GM12865 (cell line): ENCODE results near the gene ABCC10.

ENCODE experiments used
- DNase-seq: peaks from one replicate; pipeline ENCODE4 v3.0.0; 2010; ENCODE audit warnings: low read depth
- H3K4me3 ChIP-seq: 2 replicates; pipeline ENCODE4 v1.5.1; 2011; ENCODE audit warnings: mild to moderate bottlenecking, low read depth, low read length, control low read depth
- CTCF ChIP-seq: IDR thresholded peaks from 2 replicates; pipeline ENCODE4 v1.5.1; 2011; ENCODE audit warnings: low read length, control low read depth, low read depth, inconsistent platforms; ENCODE audit not compliant: insufficient read depth; ENCODE audit errors: missing control alignments

Gene ABCC10

DNA sequence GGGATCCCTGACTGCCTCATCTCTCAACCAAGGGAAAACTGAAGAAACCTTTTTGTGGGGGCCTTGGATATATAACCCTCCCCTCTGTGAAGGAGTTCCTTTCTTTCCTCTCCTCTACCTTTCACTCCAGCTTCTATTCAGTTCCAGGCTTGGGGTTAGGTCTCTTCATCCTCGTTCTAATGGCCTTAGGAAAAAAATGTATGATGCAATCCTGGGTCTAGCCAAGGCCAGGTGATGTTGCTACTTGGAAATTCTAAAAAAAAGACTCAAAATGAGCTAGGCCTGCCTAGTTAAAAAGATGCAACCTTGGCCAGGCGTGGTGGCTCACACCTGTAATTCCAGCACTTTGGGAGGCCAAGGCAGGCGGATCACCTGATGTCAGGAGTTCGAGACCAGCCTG is 7.6 kb downstream of the ABCC10 start:
- no peak for TF ChIP-seq CTCF
- no peak for DNase-seq
- H3K4me3 ChIP-seq, result no peak overlapping the region

- DNase-seq, result no peak
- H3K4me3 ChIP-seq, result no peak overlapping the region
- no peak for TF ChIP-seq CTCF
These were observed 8.5 kb downstream of the ABCC10 start for GRCh38 chr6:43435682-43436437.

DNA sequence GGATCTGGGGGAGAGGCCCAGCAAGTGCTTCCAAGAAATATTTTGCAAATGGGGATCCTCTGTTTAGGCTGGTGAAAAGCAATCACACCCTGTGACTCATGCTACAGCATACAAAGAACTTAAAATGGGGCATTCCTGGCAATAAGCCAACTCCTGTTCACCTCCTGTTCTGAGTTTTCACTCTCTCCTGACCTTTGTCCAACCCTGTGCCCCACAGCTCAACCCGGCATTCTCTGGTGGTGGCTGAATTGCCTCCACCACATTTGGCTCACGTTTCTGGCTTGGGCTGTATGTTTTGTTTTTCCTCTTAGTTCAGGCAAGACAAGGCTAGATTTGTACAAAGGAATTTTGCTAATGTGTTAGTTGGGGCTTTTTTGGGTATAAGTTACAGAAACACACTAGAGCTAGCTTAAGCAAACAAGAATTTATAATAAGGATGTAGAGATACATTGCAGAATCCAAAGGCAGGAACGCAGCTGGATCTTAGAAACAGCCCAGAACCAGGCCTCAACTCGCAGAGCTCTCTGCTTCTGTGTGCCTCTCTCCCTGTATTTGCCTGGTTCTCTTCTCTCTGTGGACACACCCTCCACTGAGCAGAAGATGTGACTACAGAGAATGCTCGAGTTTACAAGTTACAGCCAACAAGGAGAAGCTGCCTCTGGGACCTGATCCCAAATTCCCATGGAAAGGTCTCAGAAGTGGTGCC is 9.4 kb downstream of the ABCC10 start:
- DNase-seq, result no peak
- TF ChIP-seq CTCF, result no peak
- H3K4me3 ChIP-seq, result no peak overlapping the region

DNA sequence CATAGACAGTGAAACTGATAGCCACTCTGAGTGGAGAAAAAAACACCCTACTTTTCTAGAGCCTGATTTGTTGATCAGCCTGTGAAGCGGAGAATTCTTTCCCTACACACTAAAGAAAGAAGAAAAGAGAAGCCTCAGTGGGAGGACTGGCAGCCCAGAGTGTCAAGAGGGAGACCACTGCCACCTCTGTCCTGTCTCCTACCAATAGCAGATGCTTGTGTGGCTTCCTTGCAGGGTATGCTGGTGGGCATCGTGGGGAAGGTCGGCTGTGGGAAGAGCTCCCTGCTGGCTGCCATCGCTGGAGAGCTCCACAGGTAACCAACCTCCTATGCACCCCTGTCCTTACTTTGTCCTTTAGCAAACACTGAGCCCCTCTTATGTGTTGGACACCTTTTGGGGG is 10.4 kb downstream of the ABCC10 start:
- no peak for DNase-seq
- no peak overlapping the region for H3K4me3 ChIP-seq
- TF ChIP-seq CTCF, result no peak

DNA sequence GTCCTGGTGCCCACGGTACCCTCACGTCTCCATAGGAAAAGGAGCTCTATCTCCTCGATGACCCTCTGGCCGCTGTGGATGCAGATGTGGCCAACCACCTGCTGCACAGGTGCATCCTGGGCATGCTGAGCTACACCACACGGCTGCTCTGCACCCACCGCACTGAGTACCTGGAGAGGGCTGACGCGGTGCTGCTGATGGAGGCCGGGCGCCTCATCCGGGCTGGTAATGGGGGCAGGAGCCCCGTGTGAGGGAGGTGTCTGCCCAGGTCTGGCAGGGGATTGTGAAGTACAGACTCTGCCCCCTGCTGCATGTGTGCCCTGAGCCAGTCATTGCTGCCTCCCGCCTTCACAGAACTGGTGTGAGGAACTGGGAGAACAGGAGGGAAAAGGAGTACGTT is 15.6 kb downstream of the ABCC10 start:
- TF ChIP-seq CTCF, result no peak
- H3K4me3 ChIP-seq, result no peak overlapping the region
- no peak for DNase-seq

- DNase-seq, result no peak
- no peak overlapping the region for H3K4me3 ChIP-seq
- no peak for TF ChIP-seq CTCF
These were observed 16.7 kb downstream of the ABCC10 start for GRCh38 chr6:43444036-43444435.
